Right atrium auricular region (tissue), 2 donors: Measurements from ENCODE around the gene SMARCA4. TPM values are rescaled to one million over a fixed set of nuclear protein-coding genes. Genes with fewer than 3 reads are reported as not detected.

ENCODE experiments used
- DNase-seq: peaks from one replicate; pipeline ENCODE4 v3.0.0-alpha.2; 2019; ENCODE audit warnings: low spot score
- H3K27ac ChIP-seq, 2 donors: fragments of 200-600 bp; sonication (generic); 1 replicate in 1 of 2; 2 replicates in 1 of 2; pipeline ENCODE4 v1.5.1; 2016 to 2019
- H3K27me3 ChIP-seq, 2 donors: fragments of 200-600 bp; sonication (generic); one replicate each; pipeline versions ENCODE4 v1.5.1 to v1.6.0; 2017 to 2019
- H3K36me3 ChIP-seq: fragments of 200-600 bp; sonication (generic); one replicate; pipeline ENCODE4 v1.5.1; 2016
- H3K4me1 ChIP-seq, 2 donors: fragments of 200-600 bp; sonication (generic); one replicate each; pipeline versions ENCODE4 v1.5.1 to v1.6.0; 2017 to 2019
- H3K4me3 ChIP-seq, 2 donors: fragments of 200-600 bp; sonication (generic); 1 replicate in 1 of 2; 2 replicates in 1 of 2; pipeline ENCODE4 v1.5.1; 2017 to 2019; ENCODE audit warnings: mild to moderate bottlenecking in 1 of 2, moderate library complexity in 1 of 2
- H3K9me3 ChIP-seq, 2 donors: fragments of 200-600 bp; sonication (generic); one replicate each; pipeline ENCODE4 v1.5.1; 2019
- CTCF ChIP-seq, 2 donors: fragments of 200-600 bp; sonication (generic); IDR thresholded peaks; one replicate each; pipeline ENCODE4 v1.5.1; 2019; ENCODE audit warnings: antibody characterized with exemption in 2 of 2
- total RNA-seq, 2 donors: library from RNA; depleted of rRNA; stranded (reverse); fragments of >200 nt; gene quantifications; one replicate each; pipeline ENCODE4 v1.1.0, GENCODE V29; 2016

SMARCA4 gene
- total RNA-seq, 2 donors from 2014 or later, result 29.9 to 41.7 TPM

DNA sequence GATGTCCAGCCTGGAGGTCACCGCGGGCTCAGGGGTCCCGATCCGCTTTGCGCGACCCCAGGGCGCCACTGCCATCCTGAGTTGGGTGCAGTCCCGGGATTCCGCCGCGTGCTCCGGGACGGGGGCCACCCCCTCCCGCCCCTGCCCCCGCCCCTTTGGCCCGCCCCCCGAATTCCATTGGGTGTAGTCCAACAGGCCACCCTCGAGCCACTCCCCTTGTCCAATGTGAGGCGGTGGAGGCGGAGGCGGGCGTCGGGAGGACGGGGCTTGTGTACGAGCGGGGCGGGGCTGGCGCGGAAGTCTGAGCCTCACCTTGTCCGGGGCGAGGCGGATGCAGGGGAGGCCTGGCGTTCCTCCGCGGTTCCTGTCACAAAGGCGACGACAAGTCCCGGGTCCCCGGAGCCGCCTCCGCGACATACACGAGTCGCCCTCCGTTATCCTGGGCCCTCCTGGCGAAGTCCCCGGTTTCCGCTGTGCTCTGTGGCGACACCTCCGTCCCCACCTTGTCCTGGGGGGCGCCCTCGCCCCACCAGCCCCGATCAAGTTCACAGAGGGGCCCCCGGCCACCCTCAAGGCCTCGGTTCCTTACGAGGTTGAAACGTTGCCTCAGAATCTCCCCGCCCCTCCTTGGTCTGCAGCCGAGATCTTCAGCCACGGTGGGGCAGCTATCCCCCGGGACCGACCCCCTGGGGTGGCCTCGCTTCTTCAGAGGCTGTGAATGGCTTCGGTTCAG lies 129.6 kb downstream of the SMARCA4 start:
- H3K4me3 ChIP-seq, result peak overlapping the region; percentile 59 to 67
- peaks cover 0 to 69% of the 10 kb centered on the region in 2 donors for H3K4me1 ChIP-seq
- H3K9me3 ChIP-seq, result no peaks in the 10 kb centered on the region
- TF ChIP-seq CTCF (IDR thresholded peaks at IDR 0.05), result no peak
- no peaks in the 10 kb centered on the region for H3K36me3 ChIP-seq
- peak overlapping the region; percentile 93 to 95 for H3K27ac ChIP-seq
- H3K27me3 ChIP-seq, result no peaks in the 10 kb centered on the region
- peak; percentile 99 for DNase-seq

DNA sequence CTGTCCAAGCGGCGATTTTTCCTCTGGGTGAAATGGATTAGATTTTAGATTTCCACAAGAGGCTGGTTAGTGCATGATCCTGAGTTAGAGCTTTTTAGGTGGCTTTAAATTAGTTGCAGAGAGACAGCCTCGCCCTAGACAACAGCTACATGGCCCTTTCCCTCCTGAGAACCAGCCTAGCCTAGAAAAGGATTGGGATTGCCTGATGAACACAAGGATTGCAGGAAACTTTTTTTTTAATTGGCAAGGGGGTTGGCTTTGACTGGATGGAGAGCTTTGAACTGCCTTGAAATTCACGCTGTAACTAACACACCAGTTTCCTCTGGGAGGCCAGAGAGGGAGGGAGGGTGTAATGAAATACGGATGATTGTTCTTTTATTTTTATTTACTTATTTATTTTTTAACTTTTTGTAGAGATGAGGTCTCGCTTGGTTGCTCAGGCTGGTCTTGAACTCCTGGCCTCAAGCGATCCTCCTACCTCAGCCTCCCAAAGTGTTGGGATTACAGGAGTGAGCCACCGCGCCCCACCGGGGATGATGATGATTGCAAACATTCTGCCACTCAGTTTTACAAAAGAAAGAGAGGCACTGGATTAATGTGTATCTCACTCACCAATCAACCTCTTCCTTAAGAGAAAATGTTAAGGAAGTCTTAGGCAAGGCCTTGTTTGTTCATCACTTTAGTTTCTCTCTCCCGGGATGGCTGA lies 130.3 kb downstream of the SMARCA4 start:
- Histone ChIP-seq H3K4me3 (peak overlapping the region; percentile 59 to 67), H3K9me3 (no peaks in the 10 kb centered on the region), H3K27me3 (no peaks in the 10 kb centered on the region), H3K4me1 (peaks cover 0 to 70% of the 10 kb centered on the region in 2 donors), H3K36me3 (no peaks in the 10 kb centered on the region), H3K27ac (peak overlapping the region; percentile 93 to 95)
- no peak for DNase-seq
- TF ChIP-seq CTCF (IDR thresholded peaks at IDR 0.05), result no peak

DNA sequence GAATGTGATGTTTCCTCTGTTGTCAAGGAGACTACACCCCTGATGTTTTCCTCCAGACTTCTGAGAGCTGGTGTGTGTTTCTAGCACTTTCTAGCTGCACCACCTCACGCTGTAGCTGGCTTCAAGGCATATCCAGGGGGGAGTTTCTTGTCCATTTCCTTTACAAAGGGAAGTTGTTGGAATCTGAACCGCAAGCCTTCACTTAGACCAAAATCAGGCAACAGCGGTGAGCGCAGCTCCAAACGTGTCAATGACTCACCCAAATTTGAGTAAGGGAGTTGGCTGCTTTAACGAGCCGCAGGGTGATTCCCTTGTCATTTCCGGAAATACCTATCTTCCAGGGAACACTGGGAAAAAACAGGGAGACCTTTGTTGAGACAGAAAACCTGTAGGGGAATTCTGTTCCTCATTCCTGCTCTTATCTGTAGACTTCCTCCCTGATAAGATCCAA lies 130.9 kb downstream of the SMARCA4 start:
- H3K27me3 ChIP-seq, result no peaks in the 10 kb centered on the region
- peak; percentile 92 for DNase-seq
- no peak for TF ChIP-seq CTCF (IDR thresholded peaks at IDR 0.05)
- H3K36me3 ChIP-seq, result no peaks in the 10 kb centered on the region
- peaks cover 0 to 75% of the 10 kb centered on the region in 2 donors for H3K4me1 ChIP-seq
- peak overlapping the region in 1 of 2 donors; percentile 67 for H3K4me3 ChIP-seq
- no peaks in the 10 kb centered on the region for H3K9me3 ChIP-seq
- peak overlapping the region; percentile 93 to 95 for H3K27ac ChIP-seq

DNA sequence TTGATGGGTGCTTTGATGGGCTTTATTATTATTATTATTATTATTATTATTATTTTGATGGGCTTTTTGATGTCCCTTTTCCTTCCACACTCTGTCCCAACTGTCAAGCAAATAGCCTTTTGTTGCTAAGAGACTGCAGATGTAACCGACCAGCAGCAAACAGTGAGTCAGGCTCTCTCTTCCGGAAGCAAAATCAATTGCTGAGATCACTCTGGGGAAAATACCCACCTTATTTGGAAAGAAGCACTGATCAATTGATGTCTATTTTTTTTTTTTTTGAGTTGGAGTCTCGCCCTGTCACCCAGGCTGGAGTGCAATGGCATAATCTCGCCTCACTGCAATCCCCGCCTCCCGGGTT lies 131.3 kb downstream of the SMARCA4 start:
- Histone ChIP-seq H3K36me3 (no peaks in the 10 kb centered on the region), H3K27ac (peak overlapping the region; percentile 93 to 95), H3K27me3 (no peaks in the 10 kb centered on the region), H3K9me3 (no peaks in the 10 kb centered on the region), H3K4me3 (peak overlapping the region in 1 of 2 donors; percentile 67), H3K4me1 (peaks cover 0 to 79% of the 10 kb centered on the region in 2 donors)
- DNase-seq, result no peak
- TF ChIP-seq CTCF (IDR thresholded peaks at IDR 0.05), result no peak

DNA sequence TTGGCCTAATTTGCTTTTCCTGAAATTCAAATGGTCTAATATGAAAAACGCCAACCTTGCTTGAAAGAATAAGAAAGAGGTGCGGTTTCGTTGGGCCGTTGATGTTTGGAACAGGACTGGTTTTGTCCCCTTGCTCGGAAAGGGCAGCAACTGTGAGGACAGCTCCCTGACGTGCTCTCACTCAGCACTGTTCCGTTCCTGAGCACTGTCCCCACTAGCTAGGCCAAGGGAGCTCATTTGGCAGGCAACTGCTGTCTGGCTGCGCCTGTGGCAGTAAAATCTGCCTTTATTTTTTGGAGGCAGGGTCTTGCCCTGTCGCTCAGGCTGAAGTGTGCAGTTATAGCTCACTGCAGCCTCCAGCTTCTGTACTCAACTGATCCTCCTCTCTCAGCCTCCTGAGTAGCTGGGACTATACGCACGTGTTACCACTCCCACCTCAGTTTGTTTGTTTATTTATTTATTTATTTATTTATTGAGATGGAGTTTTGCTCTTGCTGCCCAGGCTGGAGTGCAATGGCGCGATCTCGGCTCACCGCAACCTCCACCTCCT lies 132.9 kb downstream of the SMARCA4 start:
- H3K4me3 ChIP-seq, result no peak overlapping the region
- H3K9me3 ChIP-seq, result no peaks in the 10 kb centered on the region
- H3K4me1 ChIP-seq, result peaks cover 0 to 70% of the 10 kb centered on the region in 2 donors
- H3K27ac ChIP-seq, result peak overlapping the region in 1 of 2 donors; percentile 95
- TF ChIP-seq CTCF (IDR thresholded peaks at IDR 0.05), result no peak
- no peak for DNase-seq
- H3K36me3 ChIP-seq, result no peaks in the 10 kb centered on the region
- H3K27me3 ChIP-seq, result no peaks in the 10 kb centered on the region
